HepG2 (cell line): Measurements from ENCODE around the gene P4HB. TPM values are rescaled to one million over a fixed set of nuclear protein-coding genes. Genes with fewer than 3 reads are reported as not detected.

ENCODE experiments used
- MTA3 ChIP-seq: sonication (generic); formaldehyde crosslinking; IDR thresholded peaks from 2 replicates; pipeline ENCODE4 v1.4.0; 2020; ENCODE audit warnings: missing genetic modification reagents
- TGIF2 ChIP-seq: IDR thresholded peaks from 2 replicates; pipeline ENCODE4 v1.6.1; 2016; ENCODE audit warnings: control low read depth, missing compliant biosample characterization
- THAP11 ChIP-seq: IDR thresholded peaks from 2 replicates; pipeline ENCODE4 v1.6.1; 2016; ENCODE audit warnings: missing biosample characterization, missing genetic modification reagents
- ZKSCAN1 ChIP-seq: fragments of 150-350 bp; IDR thresholded peaks from 2 replicates; pipeline ENCODE4 v1.6.1; 2014; ENCODE audit warnings: low read length
- ZNF12 ChIP-seq: sonication (generic); formaldehyde crosslinking; IDR thresholded peaks from 2 replicates; pipeline ENCODE4 v1.5.0; 2020; ENCODE audit warnings: missing genetic modification reagents
- ZNF224 ChIP-seq: sonication (generic); formaldehyde crosslinking; IDR thresholded peaks from 2 replicates; pipeline ENCODE4 v1.5.0; 2020; ENCODE audit warnings: mild to moderate bottlenecking, missing genetic modification reagents
- ZNF260 ChIP-seq: sonication (generic); formaldehyde crosslinking; IDR thresholded peaks from 2 replicates; pipeline ENCODE4 v1.4.0; 2020; ENCODE audit warnings: missing genetic modification reagents, low read depth, mild to moderate bottlenecking, borderline replicate concordance
- ZNF383 ChIP-seq: sonication (generic); formaldehyde crosslinking; IDR thresholded peaks from 2 replicates; pipeline ENCODE4 v1.4.0; 2020; ENCODE audit warnings: missing genetic modification reagents, mild to moderate bottlenecking, borderline replicate concordance
- ZNF564 ChIP-seq: sonication (generic); formaldehyde crosslinking; IDR thresholded peaks from 2 replicates; pipeline ENCODE4 v1.8.1; 2023; ENCODE audit warnings: mild to moderate bottlenecking, missing genetic modification reagents
- ZNF713 ChIP-seq: sonication (generic); formaldehyde crosslinking; IDR thresholded peaks from 2 replicates; pipeline ENCODE4 v1.4.0; 2020; ENCODE audit warnings: mild to moderate bottlenecking, missing genetic modification reagents
- ZNF788 ChIP-seq: sonication (generic); formaldehyde crosslinking; IDR thresholded peaks from 2 replicates; pipeline ENCODE4 v1.5.0; 2020; ENCODE audit warnings: mild to moderate bottlenecking, missing genetic modification reagents, borderline replicate concordance
- polyA plus RNA-seq, 8 experiments: library from polyadenylated mRNA; depleted of rRNA in 3 of 8; stranded (reverse) in 7 of 8; unstranded in 1 of 8; fragments of >200 nt; fragmentation: Illumina TruSeq in 4 of 8; extraction: Trizol in 4 of 8; gene quantifications; 2 replicates each; pipeline versions ENCODE4 v1.2.1 to v1.2.3, GENCODE V29; 2011 to 2016; ENCODE audit warnings: low read depth in 4 of 8, missing spikeins in 1 of 8, mixed read lengths in 1 of 8; ENCODE audit not compliant: insufficient read depth in 1 of 8
- total RNA-seq, 5 experiments: library from RNA; depleted of rRNA; stranded (reverse); fragments of >200 nt; fragmentation: Illumina TruSeq; extraction: Trizol; gene quantifications; 2 replicates each; pipeline ENCODE4 v1.2.3, GENCODE V29; 2016; ENCODE audit warnings: low read depth in 1 of 5
- TF ChIP-seq, protein P1 (sequence below): sonication (generic); formaldehyde crosslinking; IDR thresholded peaks from 2 replicates; pipeline ENCODE4 v1.5.0; 2020; ENCODE audit warnings: mild to moderate bottlenecking, missing genetic modification reagents, borderline replicate concordance
- TF ChIP-seq, protein P2 (sequence below), 2 experiments: sonication (generic) in 1 of 2; formaldehyde crosslinking in 1 of 2; IDR thresholded peaks; 2 replicates each; pipeline versions ENCODE4 v1.4.0 to v1.6.1; 2018 to 2020; ENCODE audit warnings: missing genetic modification reagents in 2 of 2, borderline replicate concordance in 1 of 2, low read depth in 1 of 2, mild to moderate bottlenecking in 1 of 2, missing biosample characterization in 1 of 2
- TF ChIP-seq, protein P3 (sequence below): sonication (generic); formaldehyde crosslinking; IDR thresholded peaks from 2 replicates; pipeline ENCODE4 v1.4.0; 2020; ENCODE audit warnings: missing genetic modification reagents
- TF ChIP-seq, protein P4 (sequence below): sonication (generic); formaldehyde crosslinking; IDR thresholded peaks from 2 replicates; pipeline ENCODE4 v1.5.1; 2020; ENCODE audit warnings: mild to moderate bottlenecking, missing genetic modification reagents, moderate library complexity

The P4HB gene
- total and polyA plus RNA-seq, 2 of the 13 experiments (the other 11 are each of a cell fraction or from before 2014, with no cell fraction given), result 185 to 782 TPM

DNA sequence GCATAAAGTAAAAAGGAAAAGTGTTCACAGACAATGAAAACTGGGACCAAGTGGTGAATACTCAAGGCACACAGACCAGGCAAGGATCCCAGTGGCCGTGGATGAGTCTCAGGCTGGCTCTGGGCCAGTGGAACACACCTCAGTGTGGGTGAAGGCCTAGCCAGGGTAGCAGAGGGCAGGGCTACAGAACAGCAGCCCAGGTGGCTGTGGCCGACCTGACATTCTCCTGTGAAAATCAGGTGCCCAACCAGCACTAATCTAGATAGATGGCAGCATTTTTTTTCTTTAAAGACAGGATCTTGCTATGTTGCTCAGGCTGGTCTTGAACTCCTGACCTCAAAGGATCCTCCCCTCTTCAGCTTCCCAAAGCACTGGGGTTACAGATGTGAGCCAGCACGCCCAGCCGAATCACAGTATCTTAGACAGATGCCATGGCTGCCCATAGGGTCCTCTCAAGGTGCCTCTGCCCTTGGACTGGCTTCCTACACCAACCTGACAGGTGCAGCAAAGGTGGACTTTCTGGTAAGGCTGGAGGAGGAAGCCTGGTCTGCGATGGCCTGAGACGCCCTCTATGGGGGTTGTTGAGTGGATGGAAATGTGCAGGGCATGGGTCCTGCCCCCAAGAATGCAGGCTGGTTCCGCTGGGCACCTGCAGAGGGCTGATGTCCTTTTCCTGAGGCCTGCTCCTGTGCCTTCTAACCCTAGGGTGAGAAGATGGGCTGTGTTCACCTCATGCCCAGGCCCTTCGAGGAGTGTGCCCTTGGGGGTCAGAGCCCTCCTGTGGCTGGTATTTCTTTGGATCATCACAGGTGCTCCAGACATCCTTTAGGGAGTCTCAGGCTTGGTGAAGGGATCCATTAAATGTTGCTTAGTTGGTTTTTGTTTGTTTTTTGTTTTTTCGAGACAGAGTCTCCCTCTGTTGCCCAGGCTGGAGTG is 3.8 kb upstream of the P4HB start (continued):
- TF ChIP-seq, protein P1, sequence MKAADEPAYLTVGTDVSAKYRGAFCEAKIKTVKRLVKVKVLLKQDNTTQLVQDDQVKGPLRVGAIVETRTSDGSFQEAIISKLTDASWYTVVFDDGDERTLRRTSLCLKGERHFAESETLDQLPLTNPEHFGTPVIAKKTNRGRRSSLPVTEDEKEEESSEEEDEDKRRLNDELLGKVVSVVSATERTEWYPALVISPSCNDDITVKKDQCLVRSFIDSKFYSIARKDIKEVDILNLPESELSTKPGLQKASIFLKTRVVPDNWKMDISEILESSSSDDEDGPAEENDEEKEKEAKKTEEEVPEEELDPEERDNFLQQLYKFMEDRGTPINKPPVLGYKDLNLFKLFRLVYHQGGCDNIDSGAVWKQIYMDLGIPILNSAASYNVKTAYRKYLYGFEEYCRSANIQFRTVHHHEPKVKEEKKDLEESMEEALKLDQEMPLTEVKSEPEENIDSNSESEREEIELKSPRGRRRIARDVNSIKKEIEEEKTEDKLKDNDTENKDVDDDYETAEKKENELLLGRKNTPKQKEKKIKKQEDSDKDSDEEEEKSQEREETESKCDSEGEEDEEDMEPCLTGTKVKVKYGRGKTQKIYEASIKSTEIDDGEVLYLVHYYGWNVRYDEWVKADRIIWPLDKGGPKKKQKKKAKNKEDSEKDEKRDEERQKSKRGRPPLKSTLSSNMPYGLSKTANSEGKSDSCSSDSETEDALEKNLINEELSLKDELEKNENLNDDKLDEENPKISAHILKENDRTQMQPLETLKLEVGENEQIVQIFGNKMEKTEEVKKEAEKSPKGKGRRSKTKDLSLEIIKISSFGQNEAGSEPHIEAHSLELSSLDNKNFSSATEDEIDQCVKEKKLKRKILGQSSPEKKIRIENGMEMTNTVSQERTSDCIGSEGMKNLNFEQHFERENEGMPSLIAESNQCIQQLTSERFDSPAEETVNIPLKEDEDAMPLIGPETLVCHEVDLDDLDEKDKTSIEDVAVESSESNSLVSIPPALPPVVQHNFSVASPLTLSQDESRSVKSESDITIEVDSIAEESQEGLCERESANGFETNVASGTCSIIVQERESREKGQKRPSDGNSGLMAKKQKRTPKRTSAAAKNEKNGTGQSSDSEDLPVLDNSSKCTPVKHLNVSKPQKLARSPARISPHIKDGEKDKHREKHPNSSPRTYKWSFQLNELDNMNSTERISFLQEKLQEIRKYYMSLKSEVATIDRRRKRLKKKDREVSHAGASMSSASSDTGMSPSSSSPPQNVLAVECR, result no peak
- TF ChIP-seq ZNF12 (CRISPR knock-in tag), result no peak
- TF ChIP-seq THAP11 (CRISPR knock-in tag), result no peak
- no peak for TF ChIP-seq ZNF260
- TF ChIP-seq, protein P2, sequence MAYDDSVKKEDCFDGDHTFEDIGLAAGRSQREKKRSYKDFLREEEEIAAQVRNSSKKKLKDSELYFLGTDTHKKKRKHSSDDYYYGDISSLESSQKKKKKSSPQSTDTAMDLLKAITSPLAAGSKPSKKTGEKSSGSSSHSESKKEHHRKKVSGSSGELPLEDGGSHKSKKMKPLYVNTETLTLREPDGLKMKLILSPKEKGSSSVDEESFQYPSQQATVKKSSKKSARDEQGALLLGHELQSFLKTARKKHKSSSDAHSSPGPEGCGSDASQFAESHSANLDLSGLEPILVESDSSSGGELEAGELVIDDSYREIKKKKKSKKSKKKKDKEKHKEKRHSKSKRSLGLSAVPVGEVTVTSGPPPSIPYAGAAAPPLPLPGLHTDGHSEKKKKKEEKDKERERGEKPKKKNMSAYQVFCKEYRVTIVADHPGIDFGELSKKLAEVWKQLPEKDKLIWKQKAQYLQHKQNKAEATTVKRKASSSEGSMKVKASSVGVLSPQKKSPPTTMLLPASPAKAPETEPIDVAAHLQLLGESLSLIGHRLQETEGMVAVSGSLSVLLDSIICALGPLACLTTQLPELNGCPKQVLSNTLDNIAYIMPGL (CRISPR knock-in tag; IDR thresholded peaks at IDR 0.05; ENCODE audit: borderline replicate concordance in 1 of 2, low read depth in 1 of 2), result no peak; a peak in 1 of 4 replicates
- no peak for TF ChIP-seq TGIF2 (CRISPR knock-in tag)
- TF ChIP-seq ZNF788 (CRISPR knock-in tag), result no peak
- TF ChIP-seq, protein P3, sequence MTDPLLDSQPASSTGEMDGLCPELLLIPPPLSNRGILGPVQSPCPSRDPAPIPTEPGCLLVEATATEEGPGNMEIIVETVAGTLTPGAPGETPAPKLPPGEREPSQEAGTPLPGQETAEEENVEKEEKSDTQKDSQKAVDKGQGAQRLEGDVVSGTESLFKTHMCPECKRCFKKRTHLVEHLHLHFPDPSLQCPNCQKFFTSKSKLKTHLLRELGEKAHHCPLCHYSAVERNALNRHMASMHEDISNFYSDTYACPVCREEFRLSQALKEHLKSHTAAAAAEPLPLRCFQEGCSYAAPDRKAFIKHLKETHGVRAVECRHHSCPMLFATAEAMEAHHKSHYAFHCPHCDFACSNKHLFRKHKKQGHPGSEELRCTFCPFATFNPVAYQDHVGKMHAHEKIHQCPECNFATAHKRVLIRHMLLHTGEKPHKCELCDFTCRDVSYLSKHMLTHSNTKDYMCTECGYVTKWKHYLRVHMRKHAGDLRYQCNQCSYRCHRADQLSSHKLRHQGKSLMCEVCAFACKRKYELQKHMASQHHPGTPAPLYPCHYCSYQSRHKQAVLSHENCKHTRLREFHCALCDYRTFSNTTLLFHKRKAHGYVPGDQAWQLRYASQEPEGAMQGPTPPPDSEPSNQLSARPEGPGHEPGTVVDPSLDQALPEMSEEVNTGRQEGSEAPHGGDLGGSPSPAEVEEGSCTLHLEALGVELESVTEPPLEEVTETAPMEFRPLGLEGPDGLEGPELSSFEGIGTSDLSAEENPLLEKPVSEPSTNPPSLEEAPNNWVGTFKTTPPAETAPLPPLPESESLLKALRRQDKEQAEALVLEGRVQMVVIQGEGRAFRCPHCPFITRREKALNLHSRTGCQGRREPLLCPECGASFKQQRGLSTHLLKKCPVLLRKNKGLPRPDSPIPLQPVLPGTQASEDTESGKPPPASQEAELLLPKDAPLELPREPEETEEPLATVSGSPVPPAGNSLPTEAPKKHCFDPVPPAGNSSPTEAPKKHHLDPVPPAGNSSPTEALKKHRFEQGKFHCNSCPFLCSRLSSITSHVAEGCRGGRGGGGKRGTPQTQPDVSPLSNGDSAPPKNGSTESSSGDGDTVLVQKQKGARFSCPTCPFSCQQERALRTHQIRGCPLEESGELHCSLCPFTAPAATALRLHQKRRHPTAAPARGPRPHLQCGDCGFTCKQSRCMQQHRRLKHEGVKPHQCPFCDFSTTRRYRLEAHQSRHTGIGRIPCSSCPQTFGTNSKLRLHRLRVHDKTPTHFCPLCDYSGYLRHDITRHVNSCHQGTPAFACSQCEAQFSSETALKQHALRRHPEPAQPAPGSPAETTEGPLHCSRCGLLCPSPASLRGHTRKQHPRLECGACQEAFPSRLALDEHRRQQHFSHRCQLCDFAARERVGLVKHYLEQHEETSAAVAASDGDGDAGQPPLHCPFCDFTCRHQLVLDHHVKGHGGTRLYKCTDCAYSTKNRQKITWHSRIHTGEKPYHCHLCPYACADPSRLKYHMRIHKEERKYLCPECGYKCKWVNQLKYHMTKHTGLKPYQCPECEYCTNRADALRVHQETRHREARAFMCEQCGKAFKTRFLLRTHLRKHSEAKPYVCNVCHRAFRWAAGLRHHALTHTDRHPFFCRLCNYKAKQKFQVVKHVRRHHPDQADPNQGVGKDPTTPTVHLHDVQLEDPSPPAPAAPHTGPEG, result no peak
- no peak for TF ChIP-seq ZKSCAN1
- TF ChIP-seq ZNF713 (CRISPR knock-in tag), result no peak
- TF ChIP-seq, protein P4, sequence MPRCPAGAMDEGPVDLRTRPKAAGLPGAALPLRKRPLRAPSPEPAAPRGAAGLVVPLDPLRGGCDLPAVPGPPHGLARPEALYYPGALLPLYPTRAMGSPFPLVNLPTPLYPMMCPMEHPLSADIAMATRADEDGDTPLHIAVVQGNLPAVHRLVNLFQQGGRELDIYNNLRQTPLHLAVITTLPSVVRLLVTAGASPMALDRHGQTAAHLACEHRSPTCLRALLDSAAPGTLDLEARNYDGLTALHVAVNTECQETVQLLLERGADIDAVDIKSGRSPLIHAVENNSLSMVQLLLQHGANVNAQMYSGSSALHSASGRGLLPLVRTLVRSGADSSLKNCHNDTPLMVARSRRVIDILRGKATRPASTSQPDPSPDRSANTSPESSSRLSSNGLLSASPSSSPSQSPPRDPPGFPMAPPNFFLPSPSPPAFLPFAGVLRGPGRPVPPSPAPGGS (CRISPR knock-in tag), result no peak
- TF ChIP-seq MTA3 (CRISPR knock-in tag), result no peak
- no peak for TF ChIP-seq ZNF224 (CRISPR knock-in tag)
- TF ChIP-seq ZNF383, result no peak
- TF ChIP-seq ZNF564, result no peak
